Esophagus muscularis mucosa (tissue), 4 donors: ENCODE data around the gene GNG12.

ENCODE experiments used
- CTCF ChIP-seq, 3 experiments: fragments of 200-600 bp in 2 of 3; fragments of 450-650 bp in 1 of 3; sonication (generic) in 2 of 3; IDR thresholded peaks; one replicate each; pipeline ENCODE4 v1.5.1; 2017 to 2019; ENCODE audit warnings: antibody characterized with exemption in 3 of 3, mild to moderate bottlenecking in 2 of 3, moderate library complexity in 1 of 3
- EP300 ChIP-seq: sonication (generic); formaldehyde crosslinking; IDR thresholded peaks from one replicate; pipeline ENCODE4 v1.6.1; 2017; ENCODE audit warnings: antibody characterized with exemption
- POLR2A ChIP-seq: fragments of 450-650 bp; IDR thresholded peaks from one replicate; pipeline ENCODE4 v1.6.1; 2017; ENCODE audit warnings: antibody characterized with exemption, moderate library complexity, mild to moderate bottlenecking, low read depth
- POLR2AphosphoS5 ChIP-seq, 2 donors: sonication (generic); formaldehyde crosslinking; IDR thresholded peaks; one replicate each; pipeline ENCODE4 v1.6.1; 2017; ENCODE audit warnings: antibody characterized with exemption in 2 of 2

GRCh38 chr1:67831850-67832513 is 1.3 kb downstream of the GNG12 start:
- TF ChIP-seq CTCF (IDR thresholded peaks at IDR 0.05) = peak in 1 of 3 experiments; percentile 23
- TF ChIP-seq POLR2A = no peak
- TF ChIP-seq POLR2AphosphoS5 (IDR thresholded peaks at IDR 0.05) = peak; percentile 71 to 73
- TF ChIP-seq EP300 = peak; percentile 20
